A549 (cell line): ENCODE results near the gene PRR18.

ENCODE experiments used
- CHD4 ChIP-seq: fragments of 200-600 bp; sonication (generic); IDR thresholded peaks from 2 replicates; pipeline ENCODE4 v1.6.1; 2016; ENCODE audit warnings: antibody characterized with exemption, mild to moderate bottlenecking, borderline replicate concordance
- ESRRA ChIP-seq: fragments of 150-350 bp; IDR thresholded peaks from 2 replicates; pipeline ENCODE4 v1.6.1; 2014; ENCODE audit warnings: mild to moderate bottlenecking, low read length, borderline replicate concordance
- KDM1A ChIP-seq: fragments of 200-600 bp; sonication (generic); IDR thresholded peaks from 2 replicates; pipeline ENCODE4 v1.6.1; 2016; ENCODE audit warnings: low read depth, mild to moderate bottlenecking
- PHF8 ChIP-seq: fragments of 200-600 bp; sonication (generic); IDR thresholded peaks from 2 replicates; pipeline ENCODE4 v1.6.1; 2016; ENCODE audit warnings: low read depth, mild to moderate bottlenecking, antibody characterized with exemption, moderate library complexity, borderline replicate concordance
- POLR2A ChIP-seq: IDR thresholded peaks from 2 replicates; pipeline ENCODE4 v1.6.1; 2012; ENCODE audit warnings: mild to moderate bottlenecking, low read length
- RAD21 ChIP-seq, 2 experiments: fragments of >200 bp in 1 of 2; sonication (Bioruptor Twin) in 1 of 2; formaldehyde crosslinking in 1 of 2; IDR thresholded peaks in 1 of 2; conservative IDR thresholded peaks in 1 of 2; 2 replicates in 1 of 2; 3 replicates in 1 of 2; pipeline ENCODE4 v1.6.1; 2012 to 2018; ENCODE audit warnings: inconsistent platforms in 1 of 2
- SREBF2 ChIP-seq: fragments of 450-650 bp; IDR thresholded peaks from 2 replicates; pipeline ENCODE4 v1.6.1; 2014; ENCODE audit warnings: mild to moderate bottlenecking, moderate library complexity
- TF ChIP-seq, protein P1 (sequence below): IDR thresholded peaks from 2 replicates; pipeline ENCODE4 v1.6.1; 2012
- TF ChIP-seq, protein P2 (sequence below): fragments of >200 bp; sonication (Bioruptor Twin); formaldehyde crosslinking; IDR thresholded peaks from 3 replicates; pipeline ENCODE4 v1.5.1; 2016

DNA sequence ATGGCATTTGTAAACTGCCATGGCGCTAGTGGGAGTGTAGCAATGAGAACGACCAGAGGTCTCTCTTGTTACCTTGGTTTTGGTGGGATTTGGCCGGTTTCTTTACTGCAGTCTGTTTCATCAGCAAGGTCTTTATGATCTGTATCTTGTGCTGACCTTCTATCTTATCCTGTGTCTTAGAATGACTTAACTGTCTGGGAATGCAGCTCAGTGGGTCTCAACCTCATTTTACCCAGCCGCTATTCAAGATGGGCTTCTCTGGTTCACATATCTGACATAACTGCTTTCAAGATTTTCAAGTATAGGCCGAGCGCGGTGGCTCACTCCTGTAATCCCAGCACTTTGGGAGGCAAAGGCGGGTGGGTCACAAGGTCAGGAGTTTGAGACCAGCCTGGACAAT is 36.0 kb upstream of the PRR18 start:
- TF ChIP-seq, protein P1, sequence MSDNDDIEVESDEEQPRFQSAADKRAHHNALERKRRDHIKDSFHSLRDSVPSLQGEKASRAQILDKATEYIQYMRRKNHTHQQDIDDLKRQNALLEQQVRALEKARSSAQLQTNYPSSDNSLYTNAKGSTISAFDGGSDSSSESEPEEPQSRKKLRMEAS, result no peak
- TF ChIP-seq, protein P2, sequence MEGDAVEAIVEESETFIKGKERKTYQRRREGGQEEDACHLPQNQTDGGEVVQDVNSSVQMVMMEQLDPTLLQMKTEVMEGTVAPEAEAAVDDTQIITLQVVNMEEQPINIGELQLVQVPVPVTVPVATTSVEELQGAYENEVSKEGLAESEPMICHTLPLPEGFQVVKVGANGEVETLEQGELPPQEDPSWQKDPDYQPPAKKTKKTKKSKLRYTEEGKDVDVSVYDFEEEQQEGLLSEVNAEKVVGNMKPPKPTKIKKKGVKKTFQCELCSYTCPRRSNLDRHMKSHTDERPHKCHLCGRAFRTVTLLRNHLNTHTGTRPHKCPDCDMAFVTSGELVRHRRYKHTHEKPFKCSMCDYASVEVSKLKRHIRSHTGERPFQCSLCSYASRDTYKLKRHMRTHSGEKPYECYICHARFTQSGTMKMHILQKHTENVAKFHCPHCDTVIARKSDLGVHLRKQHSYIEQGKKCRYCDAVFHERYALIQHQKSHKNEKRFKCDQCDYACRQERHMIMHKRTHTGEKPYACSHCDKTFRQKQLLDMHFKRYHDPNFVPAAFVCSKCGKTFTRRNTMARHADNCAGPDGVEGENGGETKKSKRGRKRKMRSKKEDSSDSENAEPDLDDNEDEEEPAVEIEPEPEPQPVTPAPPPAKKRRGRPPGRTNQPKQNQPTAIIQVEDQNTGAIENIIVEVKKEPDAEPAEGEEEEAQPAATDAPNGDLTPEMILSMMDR, result no peak
- TF ChIP-seq POLR2A (no peak), RAD21 (conservative IDR thresholded peaks at IDR 0.05 in 1 of 2, IDR thresholded peaks at IDR 0.05 in 1 of 2) (no peak), KDM1A (no peak), PHF8 (no peak), CHD4 (no peak), SREBF2 (no peak), ESRRA (no peak)
